ENCODE data around the gene CRPPA.

GRCh38 chr7:16438988-16439387, 17.6 kb upstream of the CRPPA start:
- TF ChIP-seq CTCF (conservative IDR thresholded peaks at IDR 0.05; ENCODE audit: low read length) (no peak), EZH2phosphoT487 (IDR thresholded peaks at IDR 0.05; ENCODE audit: borderline replicate concordance) (no peak)
